ENCODE measurements around the gene GNA12. TPM values are rescaled to one million over a fixed set of nuclear protein-coding genes. Genes with fewer than 3 reads are reported as not detected.
"Not testable (repeated sequence)": the region's sequence is repeated elsewhere in the genome, so short reads cannot be mapped to it uniquely, and the experiment has no call there.

GNA12 gene
- polyA plus RNA-seq, 1 donor (not counting 4 experiments of a cell fraction or from before 2014, with no cell fraction given) = 35.5 TPM

GRCh38 chr7:2724453-2725177, 119.5 kb downstream of the GNA12 start:
- no peak for DNase-seq (ENCODE audit: low read depth, low spot score)
- TF ChIP-seq CTCF (optimal IDR thresholded peaks at IDR 0.05 in 1 of 3, IDR thresholded peaks at IDR 0.05 in 1 of 3, conservative IDR thresholded peaks at IDR 0.05 in 1 of 3; ENCODE audit: extremely low read depth in 1 of 3, insufficient read depth in 2 of 3, low read length in 3 of 3) = no peak
- no peak for TF ChIP-seq EZH2 (IDR thresholded peaks at IDR 0.05; ENCODE audit: low read length)
- H3K4me2 ChIP-seq (ENCODE audit: control insufficient read depth, extremely low read depth, insufficient read depth, low read depth, low read length) = no peak overlapping the region
- H3K27ac ChIP-seq (ENCODE audit: control insufficient read depth, insufficient read depth, low read length) = no peak overlapping the region
- H3K9me3 ChIP-seq (ENCODE audit: control insufficient read depth, low read depth, low read length) = no peaks in the 10 kb centered on the region
- no peaks in the 10 kb centered on the region for H3K79me2 ChIP-seq (ENCODE audit: control insufficient read depth, insufficient read depth, low read length)
- H3K9ac ChIP-seq (ENCODE audit: control insufficient read depth, extremely low read depth, insufficient read depth, low read length) = no peak overlapping the region
- H4K20me1 ChIP-seq (ENCODE audit: control insufficient read depth, extremely low read depth, insufficient read depth, low read length) = no peaks in the 10 kb centered on the region
- H3K36me3 ChIP-seq (ENCODE audit: control insufficient read depth in 2 of 2, extremely low read depth in 1 of 2, insufficient read depth in 2 of 2, low read length in 2 of 2) = peaks cover 0 to 8% of the 10 kb centered on the region in 2 experiments
- no peak for FAIRE-seq
- dilution Hi-C loops (cut with MboI; ENCODE audit: extremely low pct_ligation_motif_present, low sequenced_read_pairs) = no loop called here
- H2AFZ ChIP-seq (ENCODE audit: control insufficient read depth, low read length) = no peak overlapping the region
- H3K9me1 ChIP-seq (ENCODE audit: control insufficient read depth, extremely low read depth, insufficient read depth, low read length) = no peaks in the 10 kb centered on the region
- peaks cover 8% of the 10 kb centered on the region for H3K4me1 ChIP-seq (ENCODE audit: control insufficient read depth, extremely low read depth, insufficient read depth, low read length)
- H3K27me3 ChIP-seq (ENCODE audit: control insufficient read depth, extremely low read depth, insufficient read depth, low read length) = no peaks in the 10 kb centered on the region
- H3K4me3 ChIP-seq (ENCODE audit: control insufficient read depth in 2 of 3, extremely low read depth in 1 of 3, insufficient read depth in 2 of 3, low read depth in 1 of 3, low read length in 3 of 3) = no peak overlapping the region

GRCh38 chr7:2724036-2724435, 120.1 kb downstream of the GNA12 start:
- H3K9ac ChIP-seq (ENCODE audit: control insufficient read depth, extremely low read depth, insufficient read depth, low read length); H4K20me1 ChIP-seq (ENCODE audit: control insufficient read depth, extremely low read depth, insufficient read depth, low read length); H3K36me3 ChIP-seq (ENCODE audit: control insufficient read depth in 2 of 2, extremely low read depth in 1 of 2, insufficient read depth in 2 of 2, low read length in 2 of 2); FAIRE-seq; H3K4me3 ChIP-seq (ENCODE audit: control insufficient read depth in 2 of 3, extremely low read depth in 1 of 3, insufficient read depth in 2 of 3, low read depth in 1 of 3, low read length in 3 of 3); H2AFZ ChIP-seq (ENCODE audit: control insufficient read depth, low read length); H3K9me3 ChIP-seq (ENCODE audit: control insufficient read depth, low read depth, low read length); H3K9me1 ChIP-seq (ENCODE audit: control insufficient read depth, extremely low read depth, insufficient read depth, low read length); H3K27ac ChIP-seq (ENCODE audit: control insufficient read depth, insufficient read depth, low read length); DNase-seq (ENCODE audit: low read depth, low spot score); H3K27me3 ChIP-seq (ENCODE audit: control insufficient read depth, extremely low read depth, insufficient read depth, low read length); H3K79me2 ChIP-seq (ENCODE audit: control insufficient read depth, insufficient read depth, low read length); H3K4me2 ChIP-seq (ENCODE audit: control insufficient read depth, extremely low read depth, insufficient read depth, low read depth, low read length); H3K4me1 ChIP-seq (ENCODE audit: control insufficient read depth, extremely low read depth, insufficient read depth, low read length); dilution Hi-C loops (cut with MboI; ENCODE audit: extremely low pct_ligation_motif_present, low sequenced_read_pairs): not testable (repeated sequence)

Measured in keratinocyte (primary cell).